Measurements from ENCODE around the gene GPR179. TPM values are rescaled to one million over a fixed set of nuclear protein-coding genes. Genes with fewer than 3 reads are reported as not detected.
"Not testable (repeated sequence)": the region's sequence is repeated elsewhere in the genome, so short reads cannot be mapped to it uniquely, and the experiment has no call there.

GPR179 gene
- total RNA-seq, 1 donor from 2014 or later = 0.16 TPM

- intact Hi-C loops (cut with DNase I) = no loop called here
- DNase-seq (ENCODE audit: low spot score) = no peak
Observed at GRCh38 chr17:38325221-38325851, 18.4 kb downstream of the GPR179 start.

GRCh38 chr17:38324772-38325171 is 19.0 kb downstream of the GPR179 start:
- intact Hi-C loops (cut with DNase I) = no loop called here
- DNase-seq (ENCODE audit: low spot score) = no peak

- DNase-seq (ENCODE audit: low spot score) = no peak
- intact Hi-C loops (cut with DNase I) = no loop called here
Observed at GRCh38 chr17:38324141-38324697, 19.5 kb downstream of the GPR179 start.

- intact Hi-C loops (cut with DNase I) = no loop called here
- no peak for DNase-seq (ENCODE audit: low spot score)
Observed at GRCh38 chr17:38322897-38323296, 20.9 kb downstream of the GPR179 start.

GRCh38 chr17:38322156-38322779 is 21.5 kb downstream of the GPR179 start:
- intact Hi-C loops (cut with DNase I) = no loop called here
- peak; percentile 82 for DNase-seq (ENCODE audit: low spot score)

- intact Hi-C loops (cut with DNase I) = no loop called here
- peak; percentile 49 for DNase-seq (ENCODE audit: low spot score)
Observed at GRCh38 chr17:38320482-38320881, 23.3 kb downstream of the GPR179 start.

- intact Hi-C loops (cut with DNase I) = no loop called here
- no peak for DNase-seq (ENCODE audit: low spot score)
Observed at GRCh38 chr17:38317081-38317480, 26.7 kb downstream of the GPR179 start.

GRCh38 chr17:38315497-38315896 is 28.3 kb downstream of the GPR179 start:
- DNase-seq (ENCODE audit: low spot score) = peak; percentile 26
- intact Hi-C loops (cut with DNase I) = no loop called here

- DNase-seq (ENCODE audit: low spot score) = peak; percentile 99
- intact Hi-C loops (cut with DNase I) = not testable (repeated sequence)
Observed at GRCh38 chr17:38296834-38297517, 46.8 kb downstream of the GPR179 start, which contains the start of gene MRPL45. TSS of gene MRPL45 (plus strand) at chr17:38297168. CDS start at chr17:38297184, 16 bp downstream.

GRCh38 chr17:38295602-38296365 is 48.0 kb downstream of the GPR179 start:
- intact Hi-C loops (cut with DNase I); DNase-seq (ENCODE audit: low spot score): not testable (repeated sequence)

GRCh38 chr17:38289760-38290159 is 54.0 kb downstream of the GPR179 start:
- DNase-seq (ENCODE audit: low spot score); intact Hi-C loops (cut with DNase I): not testable (repeated sequence)

- intact Hi-C loops (cut with DNase I); DNase-seq (ENCODE audit: low spot score): not testable (repeated sequence)
Observed at GRCh38 chr17:38288217-38288827, 55.4 kb downstream of the GPR179 start.

GRCh38 chr17:38286501-38287091 is 57.2 kb downstream of the GPR179 start:
- intact Hi-C loops (cut with DNase I) = not testable (repeated sequence)

GRCh38 chr17:38285994-38286393 is 57.8 kb downstream of the GPR179 start:
- not testable (repeated sequence) for DNase-seq (ENCODE audit: low spot score)

More at GRCh38 chr17:38286501-38287091, 57.2 kb downstream of the GPR179 start:
- DNase-seq (ENCODE audit: low spot score) = peak; percentile 79

More at GRCh38 chr17:38285994-38286393, 57.8 kb downstream of the GPR179 start:
- intact Hi-C loops (cut with DNase I) = not testable (repeated sequence)

Other genes starting within 250 kb of the GPR179 start
- gene TBC1D3E, start 216.0 kb downstream of the GPR179 start, total RNA-seq = not detected
- gene TBC1D3, start 151.4 kb downstream of the GPR179 start, total RNA-seq = not detected
- gene MRPL45, start 46.8 kb downstream of the GPR179 start, total RNA-seq = 26.3 TPM
- 17.8 TPM for gene SOCS7, start 7.9 kb upstream of the GPR179 start, total RNA-seq
- 96.8 TPM for gene ARHGAP23, start 84.5 kb upstream of the GPR179 start, total RNA-seq

All from cardiac septum (tissue), 1 donor.